Effector memory CD4-positive, alpha-beta T cell (primary cell): Measurements from ENCODE around the gene MON1B.
A peak's percentile ranks its signal among the peaks of the same experiment; 100 is the strongest.

Experiments
- DNase-seq, 3 donors: peaks; one replicate each; pipeline ENCODE4 v3.0.0-alpha.2; 2020
- H3K27ac ChIP-seq: 2 replicates; pipeline ENCODE4 v1.7.0; 2013; ENCODE audit warnings: mild to moderate bottlenecking, low read length, moderate library complexity; ENCODE audit not compliant: insufficient read depth, poor library complexity, severe bottlenecking
- H3K27me3 ChIP-seq: replicated peaks from 2 replicates; pipeline ENCODE4 v1.7.0; 2013; ENCODE audit warnings: mild to moderate bottlenecking, low read length; ENCODE audit not compliant: insufficient read depth, control insufficient read depth, poor library complexity, severe bottlenecking
- H3K36me3 ChIP-seq: 2 replicates; pipeline ENCODE4 v1.7.0; 2013; ENCODE audit warnings: mild to moderate bottlenecking, low read length, moderate library complexity; ENCODE audit not compliant: control insufficient read depth, insufficient read depth
- H3K4me1 ChIP-seq: 2 replicates; pipeline ENCODE4 v1.7.0; 2013; ENCODE audit warnings: low read length, mild to moderate bottlenecking; ENCODE audit not compliant: control insufficient read depth, insufficient read depth, poor library complexity, severe bottlenecking
- H3K4me3 ChIP-seq: 2 replicates; pipeline ENCODE4 v1.7.0; 2013; ENCODE audit warnings: low read length, low read depth, mild to moderate bottlenecking; ENCODE audit not compliant: insufficient read depth, poor library complexity, severe bottlenecking
- H3K9me3 ChIP-seq: 2 replicates; pipeline ENCODE4 v1.7.0; 2013; ENCODE audit warnings: mild to moderate bottlenecking, low read length, moderate library complexity; ENCODE audit not compliant: control insufficient read depth

The MON1B gene

GRCh38 chr16:77213542-77214106, 22.6 kb downstream of the MON1B start:
- Histone ChIP-seq H3K27me3 (no peaks in the 10 kb centered on the region), H3K27ac (no peak overlapping the region), H3K36me3 (no peaks in the 10 kb centered on the region), H3K4me3 (peak overlapping the region; percentile 97), H3K9me3 (no peaks in the 10 kb centered on the region), H3K4me1 (peaks cover 3% of the 10 kb centered on the region)
- no peak for DNase-seq

- DNase-seq = no peak
- peaks cover 3% of the 10 kb centered on the region for H3K4me1 ChIP-seq
- H3K4me3 ChIP-seq = no peak overlapping the region
- H3K27ac ChIP-seq = no peak overlapping the region
- no peaks in the 10 kb centered on the region for H3K36me3 ChIP-seq
- no peaks in the 10 kb centered on the region for H3K27me3 ChIP-seq
- H3K9me3 ChIP-seq = no peaks in the 10 kb centered on the region
Observed at GRCh38 chr16:77214411-77215138, 23.6 kb downstream of the MON1B start.

- Histone ChIP-seq H3K36me3 (no peaks in the 10 kb centered on the region), H3K9me3 (no peaks in the 10 kb centered on the region), H3K27ac (no peak overlapping the region), H3K27me3 (no peaks in the 10 kb centered on the region), H3K4me1 (no peaks in the 10 kb centered on the region), H3K4me3 (no peak overlapping the region)
- DNase-seq = no peak
Observed at GRCh38 chr16:77219437-77219836, 28.4 kb downstream of the MON1B start.

- no peaks in the 10 kb centered on the region for H3K36me3 ChIP-seq
- no peaks in the 10 kb centered on the region for H3K4me1 ChIP-seq
- H3K4me3 ChIP-seq = no peak overlapping the region
- no peaks in the 10 kb centered on the region for H3K27me3 ChIP-seq
- no peak overlapping the region for H3K27ac ChIP-seq
- DNase-seq = no peak
- H3K9me3 ChIP-seq = no peaks in the 10 kb centered on the region
Observed at GRCh38 chr16:77220427-77220826, 29.4 kb downstream of the MON1B start.

GRCh38 chr16:77221482-77221881, 30.5 kb downstream of the MON1B start:
- no peak overlapping the region for H3K27ac ChIP-seq
- H3K4me3 ChIP-seq = no peak overlapping the region
- H3K4me1 ChIP-seq = no peaks in the 10 kb centered on the region
- H3K27me3 ChIP-seq = no peaks in the 10 kb centered on the region
- H3K36me3 ChIP-seq = no peaks in the 10 kb centered on the region
- no peaks in the 10 kb centered on the region for H3K9me3 ChIP-seq
- DNase-seq = no peak

GRCh38 chr16:77223184-77223583, 32.2 kb downstream of the MON1B start:
- Histone ChIP-seq H3K36me3 (no peaks in the 10 kb centered on the region), H3K27me3 (no peaks in the 10 kb centered on the region), H3K4me3 (no peak overlapping the region), H3K4me1 (no peaks in the 10 kb centered on the region), H3K27ac (no peak overlapping the region), H3K9me3 (no peaks in the 10 kb centered on the region)
- no peak for DNase-seq

- H3K27me3 ChIP-seq = no peaks in the 10 kb centered on the region
- no peak overlapping the region for H3K4me3 ChIP-seq
- H3K27ac ChIP-seq = no peak overlapping the region
- no peaks in the 10 kb centered on the region for H3K4me1 ChIP-seq
- DNase-seq = no peak
- no peaks in the 10 kb centered on the region for H3K36me3 ChIP-seq
- no peaks in the 10 kb centered on the region for H3K9me3 ChIP-seq
Observed at GRCh38 chr16:77225182-77225581, 34.2 kb downstream of the MON1B start.

GRCh38 chr16:77227745-77228144, 36.8 kb downstream of the MON1B start:
- Histone ChIP-seq H3K27ac (no peak overlapping the region), H3K4me3 (no peak overlapping the region), H3K27me3 (no peaks in the 10 kb centered on the region), H3K9me3 (no peaks in the 10 kb centered on the region), H3K36me3 (no peaks in the 10 kb centered on the region), H3K4me1 (no peaks in the 10 kb centered on the region)
- DNase-seq = no peak

GRCh38 chr16:77231047-77231446, 40.1 kb downstream of the MON1B start:
- Histone ChIP-seq H3K4me1 (no peaks in the 10 kb centered on the region), H3K9me3 (no peaks in the 10 kb centered on the region), H3K27ac (no peak overlapping the region), H3K27me3 (no peaks in the 10 kb centered on the region), H3K4me3 (no peak overlapping the region), H3K36me3 (no peaks in the 10 kb centered on the region)
- no peak for DNase-seq

GRCh38 chr16:77233799-77234519, 43.0 kb downstream of the MON1B start:
- Histone ChIP-seq H3K27ac (no peak overlapping the region), H3K9me3 (no peaks in the 10 kb centered on the region), H3K4me1 (peaks cover 3% of the 10 kb centered on the region), H3K27me3 (no peaks in the 10 kb centered on the region), H3K36me3 (no peaks in the 10 kb centered on the region), H3K4me3 (no peak overlapping the region)
- no peak for DNase-seq
